Measurements from ENCODE around the gene MYH13. TPM values are rescaled to one million over a fixed set of nuclear protein-coding genes. Genes with fewer than 3 reads are reported as not detected.

The MYH13 gene
- polyA plus RNA-seq, 1 of the 3 experiments (the other 2 are of a cell fraction): not detected

- TF ChIP-seq SIN3A (IDR thresholded peaks at IDR 0.05; ENCODE audit: borderline replicate concordance, low read depth, low read length) (no peak), RXRA (IDR thresholded peaks at IDR 0.05; ENCODE audit: borderline replicate concordance, low read depth) (no peak), GABPA (IDR thresholded peaks at IDR 0.05; ENCODE audit: low read depth) (no peak)
- H3F3A ChIP-seq (replicated peaks; ENCODE audit: insufficient read depth): no peaks in the 10 kb centered on the region
- H3K4me2 ChIP-seq: no peak overlapping the region
- no peaks in the 10 kb centered on the region for H3K4me1 ChIP-seq (ENCODE audit: control insufficient read depth in 1 of 2, insufficient read depth in 2 of 2, low read depth in 1 of 2, low read length in 1 of 2)
- no peak for DNase-seq
- WGBS (ENCODE audit: low lambda C conversion rate): 29% methylated on average over 3 of the region's 3 CpGs
- H3K4me3 ChIP-seq (ENCODE audit: low read depth in 2 of 2, low read length in 1 of 2): no peak overlapping the region
- H3K9me3 ChIP-seq: no peaks in the 10 kb centered on the region
- no peaks in the 10 kb centered on the region for H4K20me1 ChIP-seq (ENCODE audit: insufficient read depth)
- H3K79me2 ChIP-seq (ENCODE audit: insufficient read depth): no peaks in the 10 kb centered on the region
- H3K9ac ChIP-seq: no peak overlapping the region
- CTCF ChIA-PET: no interaction called here
- H3K9me2 ChIP-seq: no peaks in the 10 kb centered on the region
- H3K36me3 ChIP-seq (replicated peaks in 1 of 2; ENCODE audit: control insufficient read depth in 1 of 2, insufficient read depth in 2 of 2, low read length in 1 of 2): no peaks in the 10 kb centered on the region
- POLR2A ChIA-PET: no interaction called here
- H3K27ac ChIP-seq (ENCODE audit: low read depth in 2 of 2, low read length in 1 of 2): no peak overlapping the region
- no peak overlapping the region for H2AFZ ChIP-seq (ENCODE audit: low read depth)
- no peaks in the 10 kb centered on the region for H3K27me3 ChIP-seq (ENCODE audit: insufficient read depth)
Observed at GRCh38 chr17:10344816-10345215, 28.0 kb downstream of the MYH13 start.

- ChIA-PET POLR2A (no interaction called here), CTCF (interaction anchor here (1.2 to 1.6 kb wide), 2 partner anchors 11 to 278 kb away, joined by 3 to 9 read pairs; no protein-coding TSS in a partner anchor)
- no peak for DNase-seq
- H3K36me3 ChIP-seq (replicated peaks in 1 of 2; ENCODE audit: control insufficient read depth in 1 of 2, insufficient read depth in 2 of 2, low read length in 1 of 2): no peaks in the 10 kb centered on the region
- no peak overlapping the region for H3K4me2 ChIP-seq
- no peaks in the 10 kb centered on the region for H3K79me2 ChIP-seq (ENCODE audit: insufficient read depth)
- no peaks in the 10 kb centered on the region for H3K9me3 ChIP-seq
- no peaks in the 10 kb centered on the region for H3K9me2 ChIP-seq
- no peaks in the 10 kb centered on the region; the same call in 1 of the 2 replicates for H3K27me3 ChIP-seq (ENCODE audit: insufficient read depth)
- no peak overlapping the region for H2AFZ ChIP-seq (ENCODE audit: low read depth)
- no peak overlapping the region for H3K9ac ChIP-seq
- H3K27ac ChIP-seq (ENCODE audit: low read depth in 2 of 2, low read length in 1 of 2): no peak overlapping the region
- TF ChIP-seq GABPA (IDR thresholded peaks at IDR 0.05; ENCODE audit: low read depth) (no peak), NFIC (IDR thresholded peaks at IDR 0.05; ENCODE audit: borderline replicate concordance) (no peak), IRF3 (IDR thresholded peaks at IDR 0.05; ENCODE audit: low read depth, low read length) (no peak), ZBTB33 (IDR thresholded peaks at IDR 0.05; ENCODE audit: borderline replicate concordance, low read depth) (no peak), FOXM1 (IDR thresholded peaks at IDR 0.05; ENCODE audit: low read depth) (no peak), TEAD4 (IDR thresholded peaks at IDR 0.05; ENCODE audit: borderline replicate concordance, insufficient read depth) (no peak)
- H3K4me1 ChIP-seq (ENCODE audit: control insufficient read depth in 1 of 2, insufficient read depth in 2 of 2, low read depth in 1 of 2, low read length in 1 of 2): no peaks in the 10 kb centered on the region
- no peak overlapping the region; a peak in 1 of 4 replicates for H3K4me3 ChIP-seq (ENCODE audit: low read depth in 2 of 2, low read length in 1 of 2)
- no peaks in the 10 kb centered on the region for H4K20me1 ChIP-seq (ENCODE audit: insufficient read depth)
- H3F3A ChIP-seq (replicated peaks; ENCODE audit: insufficient read depth): no peaks in the 10 kb centered on the region
- 47% methylated on average over 8 of the region's 8 CpGs for WGBS (ENCODE audit: low lambda C conversion rate)
Observed at GRCh38 chr17:10339051-10339450, 33.8 kb downstream of the MYH13 start.

GRCh38 chr17:10337976-10338375 lies 34.8 kb downstream of the MYH13 start:
- Histone ChIP-seq H3K4me1 (ENCODE audit: control insufficient read depth in 1 of 2, insufficient read depth in 2 of 2, low read depth in 1 of 2, low read length in 1 of 2) (no peaks in the 10 kb centered on the region), H3K9me2 (no peaks in the 10 kb centered on the region), H3F3A (replicated peaks; ENCODE audit: insufficient read depth) (no peaks in the 10 kb centered on the region), H3K79me2 (ENCODE audit: insufficient read depth) (no peaks in the 10 kb centered on the region), H3K4me3 (ENCODE audit: low read depth in 2 of 2, low read length in 1 of 2) (no peak overlapping the region), H4K20me1 (ENCODE audit: insufficient read depth) (no peaks in the 10 kb centered on the region), H3K4me2 (no peak overlapping the region), H3K27me3 (ENCODE audit: insufficient read depth) (no peaks in the 10 kb centered on the region; the same call in 1 of the 2 replicates), H3K9me3 (no peaks in the 10 kb centered on the region), H3K27ac (ENCODE audit: low read depth in 2 of 2, low read length in 1 of 2) (no peak overlapping the region), H2AFZ (ENCODE audit: low read depth) (no peak overlapping the region), H3K9ac (no peak overlapping the region), H3K36me3 (replicated peaks in 1 of 2; ENCODE audit: control insufficient read depth in 1 of 2, insufficient read depth in 2 of 2, low read length in 1 of 2) (no peaks in the 10 kb centered on the region)
- CTCF ChIA-PET: no interaction called here
- TF ChIP-seq POLR2AphosphoS5 (IDR thresholded peaks at IDR 0.05; ENCODE audit: low read depth, low read length) (no peak), TEAD4 (IDR thresholded peaks at IDR 0.05; ENCODE audit: borderline replicate concordance, insufficient read depth) (no peak), ZBTB33 (IDR thresholded peaks at IDR 0.05; ENCODE audit: borderline replicate concordance, low read depth) (no peak), NRF1 (IDR thresholded peaks at IDR 0.05; ENCODE audit: low read depth, low read length) (no peak), IRF3 (IDR thresholded peaks at IDR 0.05; ENCODE audit: low read depth, low read length) (no peak), JUND (IDR thresholded peaks at IDR 0.05) (no peak), MAX (IDR thresholded peaks at IDR 0.05; ENCODE audit: low read depth) (no peak), GABPA (IDR thresholded peaks at IDR 0.05; ENCODE audit: low read depth) (no peak), CHD2 (IDR thresholded peaks at IDR 0.05; ENCODE audit: low read length, partially characterized antibody) (no peak)
- DNase-seq: no peak
- POLR2A ChIA-PET: no interaction called here
- WGBS (ENCODE audit: low lambda C conversion rate): 31% methylated on average over 9 of the region's 9 CpGs

Measured in SK-N-SH (cell line).